Measurements from ENCODE around the gene IL17F. TPM values are rescaled to one million over a fixed set of nuclear protein-coding genes. Genes with fewer than 3 reads are reported as not detected.

Gene IL17F
- total RNA-seq, 1 experiment from 2014 or later, result not detected

DNA sequence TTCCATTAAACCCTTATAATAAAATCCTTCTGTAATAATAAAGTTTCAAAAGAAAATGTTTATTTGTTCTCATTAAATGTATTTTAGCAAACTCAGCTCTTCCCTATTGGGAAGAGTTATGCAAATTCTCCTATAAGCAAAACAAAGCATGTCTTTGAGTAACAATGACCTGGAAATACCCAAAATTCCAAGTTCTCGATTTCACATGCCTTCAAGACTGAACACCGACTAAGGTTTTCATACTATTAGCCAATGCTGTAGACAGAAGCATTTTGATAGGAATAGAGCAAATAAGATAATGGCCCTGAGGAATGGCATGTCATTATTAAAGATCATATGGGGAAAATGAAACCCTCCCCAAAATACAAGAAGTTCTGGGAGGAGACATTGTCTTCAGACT, 54.3 kb downstream of the IL17F start (continued):
- TF ChIP-seq, protein P1, sequence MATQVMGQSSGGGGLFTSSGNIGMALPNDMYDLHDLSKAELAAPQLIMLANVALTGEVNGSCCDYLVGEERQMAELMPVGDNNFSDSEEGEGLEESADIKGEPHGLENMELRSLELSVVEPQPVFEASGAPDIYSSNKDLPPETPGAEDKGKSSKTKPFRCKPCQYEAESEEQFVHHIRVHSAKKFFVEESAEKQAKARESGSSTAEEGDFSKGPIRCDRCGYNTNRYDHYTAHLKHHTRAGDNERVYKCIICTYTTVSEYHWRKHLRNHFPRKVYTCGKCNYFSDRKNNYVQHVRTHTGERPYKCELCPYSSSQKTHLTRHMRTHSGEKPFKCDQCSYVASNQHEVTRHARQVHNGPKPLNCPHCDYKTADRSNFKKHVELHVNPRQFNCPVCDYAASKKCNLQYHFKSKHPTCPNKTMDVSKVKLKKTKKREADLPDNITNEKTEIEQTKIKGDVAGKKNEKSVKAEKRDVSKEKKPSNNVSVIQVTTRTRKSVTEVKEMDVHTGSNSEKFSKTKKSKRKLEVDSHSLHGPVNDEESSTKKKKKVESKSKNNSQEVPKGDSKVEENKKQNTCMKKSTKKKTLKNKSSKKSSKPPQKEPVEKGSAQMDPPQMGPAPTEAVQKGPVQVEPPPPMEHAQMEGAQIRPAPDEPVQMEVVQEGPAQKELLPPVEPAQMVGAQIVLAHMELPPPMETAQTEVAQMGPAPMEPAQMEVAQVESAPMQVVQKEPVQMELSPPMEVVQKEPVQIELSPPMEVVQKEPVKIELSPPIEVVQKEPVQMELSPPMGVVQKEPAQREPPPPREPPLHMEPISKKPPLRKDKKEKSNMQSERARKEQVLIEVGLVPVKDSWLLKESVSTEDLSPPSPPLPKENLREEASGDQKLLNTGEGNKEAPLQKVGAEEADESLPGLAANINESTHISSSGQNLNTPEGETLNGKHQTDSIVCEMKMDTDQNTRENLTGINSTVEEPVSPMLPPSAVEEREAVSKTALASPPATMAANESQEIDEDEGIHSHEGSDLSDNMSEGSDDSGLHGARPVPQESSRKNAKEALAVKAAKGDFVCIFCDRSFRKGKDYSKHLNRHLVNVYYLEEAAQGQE (IDR thresholded peaks at IDR 0.05; ENCODE audit: low read depth), result no peak
- TF ChIP-seq ZNF274 (IDR thresholded peaks at IDR 0.05; ENCODE audit: low read depth, low read length), result no peak
- no peak for TF ChIP-seq ELF1 (IDR thresholded peaks at IDR 0.05; ENCODE audit: borderline replicate concordance, low read depth)
- TF ChIP-seq ZFX (IDR thresholded peaks at IDR 0.05), result no peak
- TF ChIP-seq SP1 (IDR thresholded peaks at IDR 0.05; ENCODE audit: low read depth), result no peak
- TF ChIP-seq SRF (IDR thresholded peaks at IDR 0.05; ENCODE audit: low read depth), result no peak
- TF ChIP-seq ATF3 (IDR thresholded peaks at IDR 0.05), result no peak

DNA sequence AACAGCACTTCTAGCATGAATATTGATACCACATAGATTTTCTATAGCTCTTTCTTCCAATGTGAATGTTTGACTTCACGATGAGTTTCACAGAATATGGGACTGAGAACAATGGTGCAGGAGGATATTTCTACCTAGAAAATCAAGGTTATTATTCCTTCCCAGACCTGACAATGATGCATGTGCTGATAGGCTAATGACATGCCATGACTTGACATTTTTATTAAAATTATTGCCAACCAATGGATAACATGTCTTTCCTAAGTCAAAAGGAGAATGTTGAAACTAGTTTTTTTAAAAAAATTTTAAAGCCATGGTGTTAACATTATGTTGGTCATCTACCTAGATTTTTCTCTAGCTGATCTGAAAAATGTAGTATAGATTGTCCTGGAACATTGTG, 57.2 kb downstream of the IL17F start:
- BruUV-seq (replicated peaks), result no TSS peak
- Histone ChIP-seq H3K79me2 (ENCODE audit: insufficient read depth, low read length) (no peaks in the 10 kb centered on the region), H3K36me3 (ENCODE audit: control insufficient read depth in 1 of 2, insufficient read depth in 2 of 2, low read length in 2 of 2) (no peaks in the 10 kb centered on the region), H2AFZ (ENCODE audit: low read depth, low read length, poor library complexity, severe bottlenecking) (no peak overlapping the region), H4K20me1 (ENCODE audit: insufficient read depth) (no peaks in the 10 kb centered on the region), H3K4me1 (ENCODE audit: control insufficient read depth in 1 of 2, insufficient read depth in 2 of 2, low read length in 2 of 2) (no peaks in the 10 kb centered on the region), H3K9me3 (ENCODE audit: control insufficient read depth in 1 of 2, insufficient read depth in 1 of 2, low read depth in 1 of 2, low read length in 2 of 2) (no peaks in the 10 kb centered on the region), H3K4me3 (replicated peaks in 1 of 2; ENCODE audit: low read depth in 1 of 2, low read length in 2 of 2) (no peak overlapping the region), H3K9me2 (ENCODE audit: insufficient read depth) (no peaks in the 10 kb centered on the region), H3K9ac (ENCODE audit: low read length) (no peak overlapping the region), H3K27me3 (ENCODE audit: insufficient read depth, low read length) (peaks cover 30% of the 10 kb centered on the region), H3K27ac (ENCODE audit: low read depth, low read length) (no peak overlapping the region), H3K4me2 (ENCODE audit: low read length) (no peak overlapping the region)
- DNase-seq (ENCODE audit: low read depth, low spot score) (no peak), ATAC-seq (no peak)
- POLR2A ChIA-PET, result no interaction called here
- intact Hi-C loops (cut with micrococcal nuclease), result no loop called here
- TF ChIP-seq EZH2 (IDR thresholded peaks at IDR 0.05) (no peak), CEBPB (IDR thresholded peaks at IDR 0.05; ENCODE audit: low read depth) (no peak), POLR2A (IDR thresholded peaks at IDR 0.05; ENCODE audit: borderline replicate concordance, extremely low read depth, insufficient read depth, insufficient read length) (no peak)
- TF ChIP-seq, protein P2, sequence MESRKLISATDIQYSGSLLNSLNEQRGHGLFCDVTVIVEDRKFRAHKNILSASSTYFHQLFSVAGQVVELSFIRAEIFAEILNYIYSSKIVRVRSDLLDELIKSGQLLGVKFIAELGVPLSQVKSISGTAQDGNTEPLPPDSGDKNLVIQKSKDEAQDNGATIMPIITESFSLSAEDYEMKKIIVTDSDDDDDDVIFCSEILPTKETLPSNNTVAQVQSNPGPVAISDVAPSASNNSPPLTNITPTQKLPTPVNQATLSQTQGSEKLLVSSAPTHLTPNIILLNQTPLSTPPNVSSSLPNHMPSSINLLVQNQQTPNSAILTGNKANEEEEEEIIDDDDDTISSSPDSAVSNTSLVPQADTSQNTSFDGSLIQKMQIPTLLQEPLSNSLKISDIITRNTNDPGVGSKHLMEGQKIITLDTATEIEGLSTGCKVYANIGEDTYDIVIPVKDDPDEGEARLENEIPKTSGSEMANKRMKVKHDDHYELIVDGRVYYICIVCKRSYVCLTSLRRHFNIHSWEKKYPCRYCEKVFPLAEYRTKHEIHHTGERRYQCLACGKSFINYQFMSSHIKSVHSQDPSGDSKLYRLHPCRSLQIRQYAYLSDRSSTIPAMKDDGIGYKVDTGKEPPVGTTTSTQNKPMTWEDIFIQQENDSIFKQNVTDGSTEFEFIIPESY (IDR thresholded peaks at IDR 0.05; ENCODE audit: extremely low read depth, insufficient replicate concordance, low read length), result no peak
- TF ChIP-seq, protein P1 (IDR thresholded peaks at IDR 0.05; ENCODE audit: low read depth), result no peak
- CTCF ChIA-PET, result no interaction called here
- RAD21 ChIA-PET (ENCODE audit: low non-redundant PET in 1 of 2, low total read pairs in 2 of 2, uncharacterized antibody in 2 of 2, unreplicated experiment in 2 of 2), result no interaction called here
